ENCODE data around the gene PSMD6.

The PSMD6 gene

GRCh38 chr3:64000453-64001055 lies 22.7 kb downstream of the PSMD6 start:
- no peaks in the 10 kb centered on the region for H3K36me3 ChIP-seq (ENCODE audit: control insufficient read depth, insufficient read depth, low read length)
- no peaks in the 10 kb centered on the region for H3K4me1 ChIP-seq
- H3K4me2 ChIP-seq (ENCODE audit: low read length), result no peak overlapping the region
- H3K9me3 ChIP-seq (ENCODE audit: control insufficient read depth, low read length), result no peaks in the 10 kb centered on the region
- no peak overlapping the region for H2AFZ ChIP-seq
- H3K27ac ChIP-seq, result no peak overlapping the region
- no peaks in the 10 kb centered on the region for H3K27me3 ChIP-seq (ENCODE audit: control insufficient read depth, insufficient read depth, low read length)
- no peak overlapping the region for H3K4me3 ChIP-seq (ENCODE audit: low read depth, low read length)
- H3K9ac ChIP-seq, result no peak overlapping the region
- peaks cover 4% of the 10 kb centered on the region for H3K79me2 ChIP-seq
- TF ChIP-seq CTCF (IDR thresholded peaks at IDR 0.05), result no peak

- H3K4me2 ChIP-seq (ENCODE audit: low read length), result no peak overlapping the region
- TF ChIP-seq CTCF (IDR thresholded peaks at IDR 0.05), result no peak
- H3K27me3 ChIP-seq (ENCODE audit: control insufficient read depth, insufficient read depth, low read length), result no peaks in the 10 kb centered on the region
- no peaks in the 10 kb centered on the region for H3K36me3 ChIP-seq (ENCODE audit: control insufficient read depth, insufficient read depth, low read length)
- H3K79me2 ChIP-seq, result peaks cover 4% of the 10 kb centered on the region
- H3K9ac ChIP-seq, result no peak overlapping the region
- no peak overlapping the region for H3K27ac ChIP-seq
- H3K4me1 ChIP-seq, result no peaks in the 10 kb centered on the region
- no peaks in the 10 kb centered on the region for H3K9me3 ChIP-seq (ENCODE audit: control insufficient read depth, low read length)
- no peak overlapping the region for H3K4me3 ChIP-seq (ENCODE audit: low read depth, low read length)
- no peak overlapping the region for H2AFZ ChIP-seq
Measured at GRCh38 chr3:63998852-63999754, 24.2 kb downstream of the PSMD6 start.

DNA sequence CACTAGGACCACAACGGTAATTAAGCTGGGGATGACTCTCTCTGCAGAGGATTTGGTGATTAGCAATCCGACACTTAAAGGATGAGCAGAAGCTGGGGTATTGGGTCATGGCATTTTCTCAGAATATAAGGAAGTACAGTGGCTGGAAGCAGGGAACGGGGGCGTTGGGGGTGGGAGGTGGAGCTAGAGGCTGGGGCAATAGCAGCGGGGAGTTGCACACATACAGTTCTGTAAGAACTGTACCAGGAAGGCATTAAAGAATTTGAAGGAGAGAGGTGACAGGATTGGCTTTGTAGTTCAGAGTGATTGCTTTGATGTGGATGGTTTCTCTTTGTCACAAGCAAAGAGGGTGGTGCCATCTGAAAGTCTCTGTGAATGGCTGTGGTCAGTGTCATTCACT lies 28.2 kb downstream of the PSMD6 start:
- no peaks in the 10 kb centered on the region for H3K27me3 ChIP-seq (ENCODE audit: control insufficient read depth, insufficient read depth, low read length)
- H3K4me3 ChIP-seq (ENCODE audit: low read depth, low read length), result no peak overlapping the region
- H3K4me1 ChIP-seq, result no peaks in the 10 kb centered on the region
- TF ChIP-seq CTCF (IDR thresholded peaks at IDR 0.05), result no peak
- no peak overlapping the region for H3K4me2 ChIP-seq (ENCODE audit: low read length)
- H3K9me3 ChIP-seq (ENCODE audit: control insufficient read depth, low read length), result no peaks in the 10 kb centered on the region
- H3K36me3 ChIP-seq (ENCODE audit: control insufficient read depth, insufficient read depth, low read length), result no peaks in the 10 kb centered on the region
- H3K79me2 ChIP-seq, result peaks cover 4% of the 10 kb centered on the region
- H3K27ac ChIP-seq, result no peak overlapping the region
- H2AFZ ChIP-seq, result no peak overlapping the region
- H3K9ac ChIP-seq, result no peak overlapping the region

DNA sequence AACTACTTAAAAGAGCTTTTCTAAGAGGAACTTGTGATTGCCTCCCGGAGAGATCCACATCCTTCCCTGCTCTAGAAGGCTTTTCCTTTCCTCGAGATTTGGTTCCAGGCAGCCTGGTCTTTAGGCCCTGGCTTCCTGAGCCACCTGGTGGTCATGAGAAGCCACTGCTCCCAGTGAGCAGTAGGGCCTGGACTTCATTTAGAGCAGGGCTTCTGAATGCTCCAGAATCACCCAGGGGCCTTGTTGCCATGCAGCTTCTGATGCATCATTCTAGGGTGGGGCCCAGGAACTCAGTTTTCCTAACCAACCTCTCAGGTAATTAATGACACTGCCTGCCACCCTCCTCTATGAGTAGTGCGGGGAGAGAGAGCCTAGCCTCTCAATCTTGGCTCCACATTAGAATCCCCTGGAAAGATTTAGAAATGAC lies 29.6 kb downstream of the PSMD6 start:
- Histone ChIP-seq H3K4me2 (ENCODE audit: low read length) (no peak overlapping the region), H3K9ac (no peak overlapping the region), H3K4me1 (no peaks in the 10 kb centered on the region), H3K36me3 (ENCODE audit: control insufficient read depth, insufficient read depth, low read length) (no peaks in the 10 kb centered on the region), H3K27ac (no peak overlapping the region), H3K9me3 (ENCODE audit: control insufficient read depth, low read length) (no peaks in the 10 kb centered on the region), H3K4me3 (ENCODE audit: low read depth, low read length) (no peak overlapping the region), H3K79me2 (peaks cover 4% of the 10 kb centered on the region), H3K27me3 (ENCODE audit: control insufficient read depth, insufficient read depth, low read length) (no peaks in the 10 kb centered on the region), H2AFZ (no peak overlapping the region)
- peak; percentile 92 for TF ChIP-seq CTCF (IDR thresholded peaks at IDR 0.05)

Measured in parathyroid adenoma (tissue), 2 donors.